A673 (cell line): Measurements from ENCODE around the gene CPLX3. TPM values are rescaled to one million over a fixed set of nuclear protein-coding genes. Genes with fewer than 3 reads are reported as not detected.

Experiments
- BruUV-seq: library from RNA; stranded (reverse); fragments of 400-500 nt; replicated peaks from 2 replicates; lab custom pipeline; 2021; lab: Mats Ljungman, UMichigan
- CTCF ChIA-PET: fragments of 300-600 bp; sonication (Branson Sonifier 250); formaldehyde crosslinking; loops from one replicate; lab custom pipeline; 2022; ENCODE audit warnings: antibody characterized with exemption; lab: Charles Lee
- POLR2A ChIA-PET: fragments of 300-600 bp; sonication (Branson Sonifier 250); formaldehyde crosslinking; loops from one replicate; lab custom pipeline; 2022; ENCODE audit warnings: antibody characterized with exemption; ENCODE audit not compliant: low non-redundant PET; lab: Charles Lee
- DNase-seq: peaks from one replicate; pipeline ENCODE4 v3.0.0-alpha.2; 2015; ENCODE audit warnings: low spot score
- H3K27ac ChIP-seq: fragments of 200-600 bp; sonication (generic); 2 replicates; pipeline ENCODE4 v1.5.1; 2016; ENCODE audit warnings: mixed run types, low read depth, mild to moderate bottlenecking, mixed read lengths, antibody characterized with exemption, low read length; ENCODE audit not compliant: poor library complexity, severe bottlenecking
- H3K27me3 ChIP-seq: fragments of 200-600 bp; sonication (generic); replicated peaks from 2 replicates; pipeline ENCODE4 v1.6.1; 2017; ENCODE audit warnings: mixed run types, low read depth, mild to moderate bottlenecking, mixed read lengths, antibody characterized with exemption, low read length; ENCODE audit not compliant: insufficient read depth, poor library complexity
- H3K36me3 ChIP-seq: fragments of 200-600 bp; sonication (generic); 2 replicates; pipeline ENCODE4 v1.6.1; 2016; ENCODE audit warnings: mixed run types, mild to moderate bottlenecking, mixed read lengths, antibody characterized with exemption, low read length; ENCODE audit not compliant: insufficient read depth, poor library complexity, severe bottlenecking
- H3K4me1 ChIP-seq: fragments of 200-600 bp; sonication (generic); 2 replicates; pipeline ENCODE4 v1.6.1; 2017; ENCODE audit warnings: mixed run types, mild to moderate bottlenecking, mixed read lengths, antibody characterized with exemption, low read length; ENCODE audit not compliant: insufficient read depth, poor library complexity, severe bottlenecking
- H3K4me3 ChIP-seq: fragments of 200-600 bp; sonication (generic); 2 replicates; pipeline ENCODE4 v1.5.1; 2016; ENCODE audit warnings: low read depth, mixed run types, mild to moderate bottlenecking, mixed read lengths, low read length; ENCODE audit not compliant: poor library complexity, severe bottlenecking
- H3K9me3 ChIP-seq: fragments of 200-600 bp; sonication (generic); 2 replicates; pipeline ENCODE4 v1.6.1; 2016; ENCODE audit warnings: mixed run types, low read depth, mild to moderate bottlenecking, mixed read lengths, antibody characterized with exemption, low read length; ENCODE audit not compliant: poor library complexity, severe bottlenecking
- CTCF ChIP-seq: fragments of 300-800, 200-600 bp; sonication (generic); conservative IDR thresholded peaks from 2 replicates; pipeline ENCODE4 v1.5.1; 2017; ENCODE audit warnings: low read depth, mild to moderate bottlenecking, antibody characterized with exemption, low read length, moderate library complexity, mixed read lengths
- EZH2 ChIP-seq: fragments of 200-600 bp; sonication (generic); IDR thresholded peaks from 2 replicates; pipeline ENCODE4 v1.6.1; 2017; ENCODE audit warnings: borderline replicate concordance, low read depth, mild to moderate bottlenecking, mixed read lengths, antibody characterized with exemption, low read length; ENCODE audit not compliant: poor library complexity, severe bottlenecking
- intact Hi-C: fragments of 100-400 bp; cut with micrococcal nuclease; formaldehyde crosslinking; loops from one replicate; pipeline ENCODE4 v1.10.0; 2022; ENCODE audit not compliant: unreplicated experiment
- total RNA-seq: library from RNA; stranded (reverse); gene quantifications from 2 replicates; pipeline ENCODE4 v1.2.3, GENCODE V29; 2021

Gene CPLX3
- total RNA-seq, 1 experiment from 2014 or later: 0.17 TPM

DNA sequence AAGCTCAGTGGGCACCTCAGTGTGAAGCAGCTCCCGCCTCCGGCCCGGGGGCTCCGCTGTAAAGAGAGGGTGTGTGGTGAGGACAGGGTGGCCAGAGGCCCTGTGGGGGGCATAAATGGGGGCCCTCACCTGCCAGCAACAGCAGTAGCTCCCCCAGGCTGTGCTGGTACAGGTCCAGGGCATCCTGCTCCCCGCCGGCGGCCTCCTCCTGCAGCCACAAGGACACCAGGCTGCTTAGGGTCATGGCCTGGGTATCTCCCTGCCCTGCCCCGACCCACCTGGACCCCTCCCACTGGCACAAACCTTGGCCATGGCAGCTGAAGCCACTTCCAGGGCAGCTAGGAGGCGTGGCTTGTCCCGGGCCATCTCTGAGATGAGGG lies 11.7 kb downstream of the CPLX3 start:
- Histone ChIP-seq H3K27me3 (no peaks in the 10 kb centered on the region), H3K36me3 (peaks cover 8% of the 10 kb centered on the region), H3K27ac (no peak overlapping the region), H3K4me3 (no peak overlapping the region), H3K4me1 (peaks cover under 1% of the 10 kb centered on the region), H3K9me3 (no peaks in the 10 kb centered on the region)
- TF ChIP-seq CTCF (no peak), EZH2 (no peak)
- POLR2A ChIA-PET: no interaction called here
- intact Hi-C loops: loop anchor here (5.0 kb wide), 1 partner anchor 66 kb away; no protein-coding TSS in a partner anchor
- no TSS peak for BruUV-seq
- CTCF ChIA-PET: no interaction called here
- DNase-seq: no peak

DNA sequence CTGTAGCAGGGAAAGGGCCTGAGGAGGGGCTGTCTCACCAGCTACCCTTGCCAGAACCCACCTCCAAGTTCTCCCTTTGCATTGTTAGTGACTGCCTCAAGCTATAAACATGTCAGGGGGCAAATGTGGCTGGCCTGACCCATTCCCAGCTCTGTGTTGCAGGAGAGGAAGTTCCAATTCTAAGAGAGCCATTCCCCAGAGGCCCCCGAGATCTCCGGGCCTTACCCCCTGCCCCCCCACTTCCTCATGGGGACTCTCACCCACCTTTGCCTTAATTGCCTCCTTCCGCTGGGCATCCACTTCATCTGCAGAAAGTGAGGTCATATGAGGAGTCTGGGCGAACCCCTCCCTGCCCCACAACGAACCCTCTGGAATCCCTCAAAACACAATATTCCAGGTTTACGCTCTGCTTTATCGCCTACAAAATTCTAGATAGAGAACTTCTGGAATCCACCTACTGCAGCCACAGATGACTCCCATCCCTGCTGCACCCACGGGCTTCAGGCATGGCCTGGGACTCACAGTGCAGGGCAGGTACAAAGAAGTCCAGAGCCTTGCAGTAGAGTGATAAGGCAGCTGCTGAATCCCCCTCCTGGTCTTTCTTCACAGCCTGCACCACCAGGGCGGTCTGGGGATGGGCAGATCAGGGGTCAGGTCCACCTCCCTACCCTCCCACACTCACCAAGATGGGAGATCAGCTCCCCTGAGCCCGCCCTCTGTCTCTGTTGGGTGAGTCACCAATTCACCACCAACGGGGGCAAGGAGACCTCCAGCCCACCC lies 12.5 kb downstream of the CPLX3 start:
- CTCF ChIA-PET: no interaction called here
- POLR2A ChIA-PET: interaction anchor here (0.7 kb wide), 1 partner anchor 51 kb away, joined by 3 read pairs; no protein-coding TSS in a partner anchor
- no peaks in the 10 kb centered on the region for H3K27me3 ChIP-seq
- intact Hi-C loops: loop anchor here (5.0 kb wide), 1 partner anchor 67 kb away; no protein-coding TSS in a partner anchor
- no peaks in the 10 kb centered on the region for H3K9me3 ChIP-seq
- no peak for DNase-seq
- no TSS peak for BruUV-seq
- peaks cover 8% of the 10 kb centered on the region for H3K36me3 ChIP-seq
- H3K27ac ChIP-seq: no peak overlapping the region
- H3K4me3 ChIP-seq: no peak overlapping the region
- TF ChIP-seq CTCF (no peak), EZH2 (no peak)
- H3K4me1 ChIP-seq: peaks cover 8% of the 10 kb centered on the region

GRCh38 chr15:74839526-74840395 lies 13.3 kb downstream of the CPLX3 start:
- Histone ChIP-seq H3K27ac (no peak overlapping the region), H3K4me3 (no peak overlapping the region), H3K36me3 (peaks cover 8% of the 10 kb centered on the region), H3K9me3 (no peaks in the 10 kb centered on the region), H3K4me1 (peaks cover 8% of the 10 kb centered on the region), H3K27me3 (no peaks in the 10 kb centered on the region)
- no TSS peak for BruUV-seq
- POLR2A ChIA-PET: no interaction called here
- intact Hi-C loops: loop anchor here (5.0 kb wide), 2 partner anchors 63 to 67 kb away; no protein-coding TSS in a partner anchor
- CTCF ChIA-PET: no interaction called here
- TF ChIP-seq CTCF (no peak), EZH2 (no peak)
- DNase-seq: no peak
